ENCODE data around the gene ARFGAP2.

GRCh38 chr11:47177229-47177845 lies 658 bp upstream of the ARFGAP2 start:
- TF ChIP-seq CTCF (IDR thresholded peaks at IDR 0.05) (peak; percentile 28 to 80 (median 74)), POLR2A (IDR thresholded peaks at IDR 0.05) (peak in 1 of 2 donors; percentile 5)
